ENCODE measurements around the gene OR2A14. TPM values are rescaled to one million over a fixed set of nuclear protein-coding genes. Genes with fewer than 3 reads are reported as not detected.

OR2A14 gene
- total RNA-seq, 5 donors from 2014 or later (not counting 1 experiment from before 2014, with no cell fraction given), result not detected

DNA sequence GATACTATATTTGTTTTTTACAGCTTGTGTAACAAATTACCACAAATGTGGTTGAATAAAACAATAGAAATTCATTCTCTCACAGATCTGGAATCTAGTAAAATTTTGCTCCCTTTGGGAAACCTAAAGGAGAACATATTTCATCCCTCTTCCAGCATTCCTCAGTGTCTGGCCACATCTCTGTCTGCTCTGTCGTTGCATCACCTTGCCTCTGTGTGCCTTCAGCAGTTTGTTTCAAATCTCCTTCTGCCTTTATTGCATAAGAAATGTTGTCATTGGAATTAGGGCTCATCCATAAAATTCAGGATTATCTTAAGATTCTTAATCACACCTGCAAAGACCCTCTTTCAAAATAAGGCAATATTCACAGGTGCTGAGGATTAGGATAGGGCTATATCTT is 14.5 kb downstream of the OR2A14 start:
- Histone ChIP-seq H3K36me3 (ENCODE audit: control insufficient read depth in 2 of 2, extremely low read depth in 1 of 2, insufficient read depth in 1 of 2, low read length in 1 of 2) (no peaks in the 10 kb centered on the region), H3K4me1 (ENCODE audit: control insufficient read depth in 1 of 2, extremely low read depth in 1 of 2, insufficient read depth in 2 of 2, low read length in 2 of 2) (no peaks in the 10 kb centered on the region), H3K27ac (ENCODE audit: low read length) (no peak overlapping the region), H3K27me3 (replicated peaks in 1 of 2; ENCODE audit: control insufficient read depth in 2 of 2, extremely low read depth in 1 of 2, insufficient read depth in 2 of 2, low read length in 1 of 2) (no peaks in the 10 kb centered on the region), H3K4me3 (ENCODE audit: control insufficient read depth in 1 of 2, extremely low read depth in 1 of 2, low read length in 1 of 2) (no peak overlapping the region), H3K9me3 (no peaks in the 10 kb centered on the region)
- H3K4me3 Mint-ChIP-seq, result no peak overlapping the region
- H3K27me3 Mint-ChIP-seq, result peaks cover under 1 to 10% of the 10 kb centered on the region in 2 donors
- no peak overlapping the region for H3K27ac Mint-ChIP-seq
- no CpG with 5 or more reads among the region's 1 CpG for WGBS (ENCODE audit: insufficient coverage)
- H3K4me1 Mint-ChIP-seq, result no peaks in the 10 kb centered on the region
- DNase-seq (no peak), ATAC-seq (replicated peaks in 1 of 4) (no peak)
- H3K9me3 Mint-ChIP-seq, result no peaks in the 10 kb centered on the region
- ChIA-PET CTCF (interaction anchor here in 1 of 2 donors (1.3 kb wide), 1 partner anchor 9 kb away, joined by 6 read pairs; no protein-coding TSS in a partner anchor), POLR2A (no interaction called here)
- H3K36me3 Mint-ChIP-seq, result no peaks in the 10 kb centered on the region

DNA sequence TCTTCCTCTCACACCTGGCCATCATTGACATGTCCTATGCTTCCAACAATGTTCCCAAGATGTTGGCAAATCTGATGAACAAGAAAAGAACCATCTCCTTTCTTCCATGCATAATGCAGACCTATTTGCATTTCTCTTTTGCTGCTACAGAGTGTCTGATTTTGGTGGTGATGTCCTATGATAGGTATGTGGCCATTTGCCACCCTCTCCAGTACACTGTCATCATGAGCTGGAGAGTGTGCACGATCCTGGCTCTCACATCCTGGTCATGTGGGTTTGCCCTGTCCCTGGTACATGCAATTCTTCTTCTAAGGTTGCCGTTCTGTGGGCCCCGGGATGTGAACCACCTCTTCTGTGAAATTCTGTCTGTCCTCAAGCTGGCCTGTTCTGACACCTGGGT is 19.2 kb downstream of the OR2A14 start:
- no CpG with 5 or more reads among the region's 3 CpGs for WGBS (ENCODE audit: insufficient coverage)
- H3K36me3 Mint-ChIP-seq, result no peaks in the 10 kb centered on the region

DNA sequence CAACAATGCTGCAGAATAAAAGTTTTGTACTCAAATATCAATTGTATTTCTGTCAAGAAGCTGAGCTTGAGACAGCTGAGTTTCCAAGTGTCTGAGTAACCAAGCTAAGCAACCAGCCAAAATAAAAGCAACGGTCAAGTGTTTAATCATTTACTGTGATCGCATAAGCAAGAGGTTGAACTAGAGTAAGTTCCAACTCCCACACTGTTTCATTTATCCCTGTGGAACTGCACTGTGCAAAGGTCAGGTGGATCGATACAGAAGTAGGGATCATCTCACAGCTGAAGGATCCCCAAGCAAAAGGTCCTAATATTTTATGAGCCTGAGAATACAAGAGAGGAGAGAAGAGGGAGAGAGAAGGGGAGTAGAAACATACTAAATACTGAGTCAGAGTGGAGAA is 21.4 kb downstream of the OR2A14 start:
- Histone ChIP-seq H3K27me3 (replicated peaks in 1 of 2; ENCODE audit: control insufficient read depth in 2 of 2, extremely low read depth in 1 of 2, insufficient read depth in 2 of 2, low read length in 1 of 2) (peaks cover 0 to 6% of the 10 kb centered on the region in 2 experiments), H3K4me3 (ENCODE audit: control insufficient read depth in 1 of 2, extremely low read depth in 1 of 2, low read length in 1 of 2) (no peak overlapping the region), H3K4me1 (ENCODE audit: control insufficient read depth in 1 of 2, extremely low read depth in 1 of 2, insufficient read depth in 2 of 2, low read length in 2 of 2) (no peaks in the 10 kb centered on the region), H3K36me3 (ENCODE audit: control insufficient read depth in 2 of 2, extremely low read depth in 1 of 2, insufficient read depth in 1 of 2, low read length in 1 of 2) (no peaks in the 10 kb centered on the region), H3K9me3 (peaks cover 8% of the 10 kb centered on the region), H3K27ac (ENCODE audit: low read length) (no peak overlapping the region)
- 100% methylated on average over 1 of the region's 3 CpGs for WGBS (ENCODE audit: insufficient coverage)
- Mint-ChIP-seq H3K27me3 (peaks cover 0 to 5% of the 10 kb centered on the region in 2 donors), H3K27ac (no peak overlapping the region), H3K36me3 (peaks cover 4% of the 10 kb centered on the region), H3K4me3 (no peak overlapping the region), H3K4me1 (no peaks in the 10 kb centered on the region), H3K9me3 (peaks cover 14 to 25% (median 24%) of the 10 kb centered on the region in 3 donors)
- ChIA-PET POLR2A (no interaction called here), CTCF (interaction anchor here in 1 of 2 donors (0.7 kb wide), 1 partner anchor 8 kb away, joined by 4 read pairs; no protein-coding TSS in a partner anchor)
- no peak for DNase-seq
- no peak for ATAC-seq (replicated peaks in 1 of 4)

More for the DNA sequence above, 19.2 kb downstream of the OR2A14 start:
- Histone ChIP-seq H3K27ac (ENCODE audit: low read length) (no peak overlapping the region), H3K9me3 (no peaks in the 10 kb centered on the region), H3K27me3 (replicated peaks in 1 of 2; ENCODE audit: control insufficient read depth in 2 of 2, extremely low read depth in 1 of 2, insufficient read depth in 2 of 2, low read length in 1 of 2) (peaks cover 0 to 4% of the 10 kb centered on the region in 2 experiments), H3K36me3 (ENCODE audit: control insufficient read depth in 2 of 2, extremely low read depth in 1 of 2, insufficient read depth in 1 of 2, low read length in 1 of 2) (no peaks in the 10 kb centered on the region), H3K4me3 (ENCODE audit: control insufficient read depth in 1 of 2, extremely low read depth in 1 of 2, low read length in 1 of 2) (no peak overlapping the region), H3K4me1 (ENCODE audit: control insufficient read depth in 1 of 2, extremely low read depth in 1 of 2, insufficient read depth in 2 of 2, low read length in 2 of 2) (no peaks in the 10 kb centered on the region)
- CTCF ChIA-PET, result no interaction called here
- DNase-seq, result no peak
- no peak overlapping the region for H3K27ac Mint-ChIP-seq
- no peaks in the 10 kb centered on the region for H3K4me1 Mint-ChIP-seq
- POLR2A ChIA-PET, result no interaction called here
- ATAC-seq (replicated peaks in 1 of 4), result no peak
- peaks cover 4 to 5% of the 10 kb centered on the region in 2 donors for H3K27me3 Mint-ChIP-seq
- H3K9me3 Mint-ChIP-seq, result peaks cover 3 to 8% (median 6%) of the 10 kb centered on the region in 3 donors
- H3K4me3 Mint-ChIP-seq, result no peak overlapping the region

DNA sequence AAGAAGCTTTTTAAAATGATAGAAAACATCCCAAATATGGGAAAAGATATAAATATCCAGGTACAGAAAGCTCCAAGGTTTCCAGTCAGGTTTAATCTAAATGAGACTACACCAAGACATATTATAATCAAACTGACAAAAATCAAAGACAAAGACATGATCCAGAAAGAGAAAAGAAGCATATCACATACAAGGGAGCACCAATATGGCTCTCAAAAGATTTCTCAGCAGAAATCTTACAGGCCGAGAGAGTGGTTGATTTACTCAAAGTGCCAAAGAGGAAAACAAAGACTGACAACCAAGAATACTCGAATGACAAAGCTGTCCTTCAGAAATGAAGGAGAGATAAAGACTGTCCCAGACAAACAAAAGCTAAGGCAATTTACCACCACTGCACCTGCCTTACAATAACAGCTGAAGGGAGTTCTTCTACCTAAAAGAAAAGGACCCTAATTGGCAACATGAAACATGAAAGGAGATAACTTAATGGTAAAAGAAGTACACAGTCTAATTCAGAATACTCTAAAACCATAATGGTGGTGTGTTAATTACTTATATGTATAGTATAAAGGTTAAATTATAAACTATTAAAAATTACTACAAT is 25.4 kb downstream of the OR2A14 start:
- Mint-ChIP-seq H3K27ac (no peak overlapping the region), H3K36me3 (peaks cover 6% of the 10 kb centered on the region), H3K4me3 (no peak overlapping the region), H3K27me3 (peaks cover 9 to 13% of the 10 kb centered on the region in 2 donors), H3K9me3 (peaks cover 19 to 41% (median 38%) of the 10 kb centered on the region in 3 donors), H3K4me1 (no peaks in the 10 kb centered on the region)
- no peak for ATAC-seq (replicated peaks in 1 of 4)
- Histone ChIP-seq H3K9me3 (peaks cover 12% of the 10 kb centered on the region), H3K4me3 (ENCODE audit: control insufficient read depth in 1 of 2, extremely low read depth in 1 of 2, low read length in 1 of 2) (no peak overlapping the region), H3K36me3 (ENCODE audit: control insufficient read depth in 2 of 2, extremely low read depth in 1 of 2, insufficient read depth in 1 of 2, low read length in 1 of 2) (no peaks in the 10 kb centered on the region), H3K27ac (ENCODE audit: low read length) (no peak overlapping the region), H3K27me3 (replicated peaks in 1 of 2; ENCODE audit: control insufficient read depth in 2 of 2, extremely low read depth in 1 of 2, insufficient read depth in 2 of 2, low read length in 1 of 2) (peaks cover 0 to 6% of the 10 kb centered on the region in 2 experiments), H3K4me1 (ENCODE audit: control insufficient read depth in 1 of 2, extremely low read depth in 1 of 2, insufficient read depth in 2 of 2, low read length in 2 of 2) (no peaks in the 10 kb centered on the region)
- POLR2A ChIA-PET, result no interaction called here
- 100% methylated on average over 1 of the region's 2 CpGs for WGBS (ENCODE audit: insufficient coverage)
- no peak for DNase-seq
- CTCF ChIA-PET, result interaction anchor here (0.6 to 1.0 kb wide), 2 partner anchors 20 to 28 kb away, joined by 3 read pairs; no protein-coding TSS in a partner anchor

- no peak overlapping the region for H3K27ac Mint-ChIP-seq
- Histone ChIP-seq H3K4me3 (ENCODE audit: control insufficient read depth in 1 of 2, extremely low read depth in 1 of 2, low read length in 1 of 2) (no peak overlapping the region), H3K27ac (ENCODE audit: low read length) (no peak overlapping the region), H3K9me3 (no peaks in the 10 kb centered on the region), H3K36me3 (ENCODE audit: control insufficient read depth in 2 of 2, extremely low read depth in 1 of 2, insufficient read depth in 1 of 2, low read length in 1 of 2) (no peaks in the 10 kb centered on the region), H3K4me1 (ENCODE audit: control insufficient read depth in 1 of 2, extremely low read depth in 1 of 2, insufficient read depth in 2 of 2, low read length in 2 of 2) (no peaks in the 10 kb centered on the region), H3K27me3 (replicated peaks in 1 of 2; ENCODE audit: control insufficient read depth in 2 of 2, extremely low read depth in 1 of 2, insufficient read depth in 2 of 2, low read length in 1 of 2) (no peaks in the 10 kb centered on the region)
- no peak for DNase-seq
- POLR2A ChIA-PET, result no interaction called here
- H3K4me1 Mint-ChIP-seq, result no peaks in the 10 kb centered on the region
- H3K27me3 Mint-ChIP-seq, result peaks cover 14 to 18% of the 10 kb centered on the region in 2 donors
- H3K36me3 Mint-ChIP-seq, result no peaks in the 10 kb centered on the region
- no peak for ATAC-seq (replicated peaks in 1 of 4)
- CTCF ChIA-PET, result no interaction called here
- H3K9me3 Mint-ChIP-seq, result no peaks in the 10 kb centered on the region
- WGBS (ENCODE audit: insufficient coverage), result no CpG with 5 or more reads among the region's 1 CpG
- H3K4me3 Mint-ChIP-seq, result no peak overlapping the region
These were observed 35.9 kb downstream of the OR2A14 start for GRCh38 chr7:144158861-144159260.

DNA sequence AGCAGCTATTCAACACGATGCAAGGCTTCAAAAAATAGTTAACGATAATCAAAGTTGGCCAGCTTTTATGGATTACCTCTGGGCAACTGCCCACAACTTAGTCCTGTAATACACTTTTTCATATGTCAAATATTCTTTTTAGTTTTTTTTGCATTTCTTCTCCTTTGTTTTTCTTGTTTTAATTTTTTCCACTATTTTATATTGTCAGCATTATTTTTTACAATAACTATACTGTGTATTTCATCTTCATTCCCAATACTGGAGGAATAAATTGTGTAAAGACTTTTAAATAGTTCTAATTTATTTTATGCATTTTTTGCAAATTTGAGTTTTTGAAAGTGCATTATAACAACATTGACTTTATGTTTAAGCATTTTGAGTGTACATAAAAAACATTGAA is 41.8 kb downstream of the OR2A14 start:
- no peak for DNase-seq
- H3K4me1 Mint-ChIP-seq, result no peaks in the 10 kb centered on the region
- Histone ChIP-seq H3K27me3 (replicated peaks in 1 of 2; ENCODE audit: control insufficient read depth in 2 of 2, extremely low read depth in 1 of 2, insufficient read depth in 2 of 2, low read length in 1 of 2) (no peaks in the 10 kb centered on the region), H3K36me3 (ENCODE audit: control insufficient read depth in 2 of 2, extremely low read depth in 1 of 2, insufficient read depth in 1 of 2, low read length in 1 of 2) (no peaks in the 10 kb centered on the region), H3K27ac (ENCODE audit: low read length) (no peak overlapping the region), H3K9me3 (no peaks in the 10 kb centered on the region), H3K4me1 (ENCODE audit: control insufficient read depth in 1 of 2, extremely low read depth in 1 of 2, insufficient read depth in 2 of 2, low read length in 2 of 2) (no peaks in the 10 kb centered on the region), H3K4me3 (ENCODE audit: control insufficient read depth in 1 of 2, extremely low read depth in 1 of 2, low read length in 1 of 2) (no peak overlapping the region)
- peaks cover 2% of the 10 kb centered on the region for H3K36me3 Mint-ChIP-seq
- H3K4me3 Mint-ChIP-seq, result no peak overlapping the region
- ChIA-PET CTCF (no interaction called here), POLR2A (no interaction called here)
- no peaks in the 10 kb centered on the region for H3K9me3 Mint-ChIP-seq
- peaks cover 10 to 15% of the 10 kb centered on the region in 2 donors for H3K27me3 Mint-ChIP-seq
- no peak overlapping the region for H3K27ac Mint-ChIP-seq
- ATAC-seq (replicated peaks in 1 of 4), result no peak
- 75% methylated on average over 2 of the region's 2 CpGs for WGBS (ENCODE audit: insufficient coverage)

Data from T-cell (primary cell).